BLaER1 treated with 17β-estradiol and CSF1 and Interleukin-3, amounts not matched to agents 10 nM and 100 nM (cell line): ENCODE data around the gene LRP10.
"Not testable (repeated sequence)": the region's sequence is repeated elsewhere in the genome, so short reads cannot be mapped to it uniquely, and the experiment has no call there.

Source experiments
- H3K27ac ChIP-seq, 11 experiments: shearing (Covaris generic); formaldehyde crosslinking; 2 replicates each; pipeline ENCODE4 v1.8.1; 2022
- H3K27me3 ChIP-seq, 11 experiments: shearing (Covaris generic); formaldehyde crosslinking; 2 replicates each; pipeline ENCODE4 v1.8.1; 2022
- H3K36me3 ChIP-seq, 11 experiments: shearing (Covaris generic); formaldehyde crosslinking; 2 replicates each; pipeline ENCODE4 v1.8.1; 2022
- H3K4me1 ChIP-seq, 10 experiments: shearing (Covaris generic); formaldehyde crosslinking; 2 replicates each; pipeline ENCODE4 v1.8.1; 2022
- H3K4me2 ChIP-seq, 11 experiments: shearing (Covaris generic); formaldehyde crosslinking; 2 replicates each; pipeline ENCODE4 v1.8.1; 2022
- H3K4me3 ChIP-seq, 10 experiments: shearing (Covaris generic); formaldehyde crosslinking; 2 replicates each; pipeline ENCODE4 v1.8.1; 2022
- H3K9ac ChIP-seq, 11 experiments: shearing (Covaris generic); formaldehyde crosslinking; 2 replicates each; pipeline ENCODE4 v1.8.1; 2022
- H3K9me3 ChIP-seq, 11 experiments: shearing (Covaris generic); formaldehyde crosslinking; replicated peaks in 1 of 11; 2 replicates each; pipeline ENCODE4 v1.8.1; 2022
- H4K20me1 ChIP-seq, 11 experiments: shearing (Covaris generic); formaldehyde crosslinking; 2 replicates each; pipeline ENCODE4 v1.8.1; 2022
- Cebpa-rat ChIP-seq, 11 experiments: shearing (Covaris generic); IDR thresholded peaks; 2 replicates each; pipeline ENCODE4 v1.8.1; 2022

LRP10 gene

DNA sequence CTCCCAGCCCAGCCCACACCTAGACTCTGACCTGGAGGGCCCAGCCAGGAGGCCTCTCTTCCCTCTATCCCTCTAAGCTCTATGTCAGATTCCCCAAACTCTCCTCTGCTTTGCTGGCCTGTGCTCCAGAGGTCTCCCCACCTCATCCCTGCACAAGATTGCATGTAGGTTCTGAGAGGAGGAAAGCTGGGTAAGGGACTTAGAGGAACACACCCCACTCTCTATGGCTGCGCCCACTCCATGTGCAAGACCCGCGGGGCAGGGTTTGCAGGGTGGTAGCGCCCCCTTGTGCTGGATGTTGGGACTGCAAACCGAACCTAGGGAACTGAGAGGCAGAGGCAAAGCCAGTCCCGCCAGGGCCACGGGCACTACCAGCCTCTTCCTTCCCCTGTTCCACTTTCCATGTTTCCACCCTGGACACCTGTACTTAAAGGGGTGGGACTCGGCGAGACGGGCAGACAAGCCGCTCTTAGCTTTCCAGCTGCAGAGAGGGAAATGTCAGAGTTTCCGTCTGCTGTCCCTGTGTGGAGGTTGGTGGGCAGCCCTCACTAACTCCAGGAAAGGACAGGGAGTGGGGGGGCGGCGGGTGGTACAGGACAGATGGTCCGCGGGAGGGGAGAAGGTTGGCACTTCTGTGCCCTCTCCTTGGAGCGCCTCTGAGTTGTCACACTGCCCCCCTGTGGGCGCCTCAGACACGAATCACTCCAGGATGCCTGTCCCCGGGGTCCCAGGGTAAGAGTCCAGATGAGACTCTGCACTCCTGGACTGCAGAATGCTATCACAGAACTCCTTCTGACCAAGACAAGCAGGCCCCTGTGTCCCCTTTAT is 18.4 kb upstream of the LRP10 start:
- Histone ChIP-seq H3K4me3 (peak overlapping the region; percentile 40 to 69 (median 56); a peak in 19 of 20 replicates), H3K9me3 (peaks cover 0 to 8% (median 0%) of the 10 kb centered on the region in 11 experiments; a peak in 3 of 22 replicates), H3K27me3 (no peaks in the 10 kb centered on the region), H3K27ac (peak overlapping the region; percentile 51 to 90 (median 77); a peak in 20 of 22 replicates), H3K4me2 (peak overlapping the region; percentile 79 to 100 (median 94)), H3K4me1 (peaks cover 30 to 60% (median 50%) of the 10 kb centered on the region in 10 experiments), H3K36me3 (0 out of 22 replicates have a peak, but pooled peaks cover 0 to 7% (median 0%) of the 10 kb centered on the region in 11 experiments), H4K20me1 (no peaks in the 10 kb centered on the region), H3K9ac (peak overlapping the region; percentile 63 to 83 (median 77))
- no peak for TF ChIP-seq Cebpa-rat (IDR thresholded peaks at IDR 0.05)

DNA sequence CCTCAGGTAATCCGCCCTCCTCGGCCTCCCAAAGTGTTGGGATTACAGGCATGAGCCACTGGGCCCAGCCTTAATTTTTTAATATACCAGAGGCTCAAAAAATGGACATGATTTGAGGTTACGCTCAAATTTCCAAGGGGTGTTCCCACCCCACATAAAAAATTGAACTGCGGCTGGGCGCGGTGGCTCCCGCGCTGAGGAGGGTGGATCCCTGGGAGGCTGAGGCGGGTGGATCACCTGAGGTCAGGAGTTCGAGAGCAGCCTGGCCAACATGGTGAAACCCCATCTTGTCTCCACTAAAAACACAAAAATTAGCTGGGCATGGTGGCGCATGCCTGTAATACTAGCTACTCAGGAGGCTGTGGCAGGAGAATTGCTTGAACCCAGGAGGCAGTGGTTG is 17.2 kb upstream of the LRP10 start:
- H3K9ac ChIP-seq, H3K9me3 ChIP-seq, H3K27ac ChIP-seq, H4K20me1 ChIP-seq, H3K27me3 ChIP-seq, H3K4me3 ChIP-seq, H3K4me2 ChIP-seq, H3K36me3 ChIP-seq: not testable (repeated sequence)
- H3K4me1 ChIP-seq, result peaks cover 29 to 48% (median 41%) of the 10 kb centered on the region in 10 experiments

DNA sequence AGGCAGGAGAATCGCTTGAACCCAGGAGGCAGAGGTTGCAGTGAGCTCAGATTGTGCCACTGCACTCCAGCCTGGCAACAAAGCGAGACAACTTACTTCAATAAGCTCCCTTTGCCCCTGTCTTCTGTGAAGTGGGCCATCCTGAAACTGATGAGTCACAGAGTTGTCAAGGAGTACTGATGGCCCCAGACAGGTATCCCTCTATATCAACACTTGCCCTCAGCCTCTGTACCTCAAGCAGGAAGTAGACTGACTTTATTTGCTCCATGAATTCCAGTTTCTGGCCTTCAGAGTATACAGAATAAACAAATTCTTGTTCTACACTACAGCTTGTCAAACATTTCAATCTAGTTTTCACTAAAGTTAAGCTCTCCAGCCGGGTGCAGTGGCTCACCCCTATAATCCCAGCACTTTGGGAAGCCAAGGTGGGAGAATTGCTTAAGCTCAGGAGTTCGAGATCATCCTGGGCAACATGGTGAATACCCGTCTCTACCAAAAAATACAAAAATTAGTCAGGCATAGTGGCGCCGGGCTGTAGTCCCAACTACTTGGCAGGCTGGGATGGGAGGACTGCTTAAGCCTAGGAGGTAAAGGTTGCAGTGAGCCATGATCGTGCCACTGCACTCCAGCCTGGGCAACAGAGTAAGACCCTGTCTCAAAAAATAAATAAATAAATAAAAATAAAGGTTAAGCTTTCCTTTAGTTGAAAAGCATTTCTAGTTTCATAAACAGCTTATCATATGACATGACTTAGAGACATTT is 16.4 kb upstream of the LRP10 start:
- Histone ChIP-seq H3K36me3 (no peaks in the 10 kb centered on the region), H4K20me1 (no peaks in the 10 kb centered on the region), H3K4me2 (no peak overlapping the region), H3K27me3 (no peaks in the 10 kb centered on the region), H3K27ac (no peak overlapping the region), H3K9me3 (peaks cover 0 to 13% (median under 1%) of the 10 kb centered on the region in 11 experiments; a peak in 9 of 22 replicates), H3K4me1 (peaks cover 28 to 40% (median 36%) of the 10 kb centered on the region in 10 experiments), H3K4me3 (no peak overlapping the region), H3K9ac (no peak overlapping the region)
- no peak for TF ChIP-seq Cebpa-rat (IDR thresholded peaks at IDR 0.05)

DNA sequence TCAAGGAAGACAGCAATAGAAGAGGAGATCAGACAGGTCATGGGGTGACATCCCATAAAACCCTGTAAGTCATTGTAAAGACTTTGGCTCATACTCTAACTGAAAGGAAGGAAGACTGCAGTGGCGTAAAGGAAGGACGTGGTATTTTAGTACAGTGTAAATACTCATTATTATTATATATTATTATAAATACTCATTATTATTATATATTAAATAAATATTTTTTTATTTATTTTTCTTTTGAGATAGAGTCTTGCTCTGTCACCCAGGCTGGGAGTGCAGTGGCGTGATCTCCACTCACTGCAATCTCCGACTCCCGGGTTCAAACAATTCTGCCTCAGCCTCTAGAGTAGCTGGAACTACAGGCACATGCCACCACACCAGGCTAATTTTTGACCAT is 15.1 kb upstream of the LRP10 start:
- no peak overlapping the region for H3K9ac ChIP-seq
- no peaks in the 10 kb centered on the region for H3K27me3 ChIP-seq
- H3K4me3 ChIP-seq, result no peak overlapping the region
- TF ChIP-seq Cebpa-rat (IDR thresholded peaks at IDR 0.05), result no peak
- H3K36me3 ChIP-seq, result no peaks in the 10 kb centered on the region
- H3K9me3 ChIP-seq, result peaks cover 0 to 26% (median 9%) of the 10 kb centered on the region in 11 experiments; a peak in 13 of 22 replicates
- no peak overlapping the region for H3K4me2 ChIP-seq
- no peak overlapping the region for H3K27ac ChIP-seq
- peaks cover 16 to 31% (median 23%) of the 10 kb centered on the region in 10 experiments for H3K4me1 ChIP-seq
- no peaks in the 10 kb centered on the region for H4K20me1 ChIP-seq

DNA sequence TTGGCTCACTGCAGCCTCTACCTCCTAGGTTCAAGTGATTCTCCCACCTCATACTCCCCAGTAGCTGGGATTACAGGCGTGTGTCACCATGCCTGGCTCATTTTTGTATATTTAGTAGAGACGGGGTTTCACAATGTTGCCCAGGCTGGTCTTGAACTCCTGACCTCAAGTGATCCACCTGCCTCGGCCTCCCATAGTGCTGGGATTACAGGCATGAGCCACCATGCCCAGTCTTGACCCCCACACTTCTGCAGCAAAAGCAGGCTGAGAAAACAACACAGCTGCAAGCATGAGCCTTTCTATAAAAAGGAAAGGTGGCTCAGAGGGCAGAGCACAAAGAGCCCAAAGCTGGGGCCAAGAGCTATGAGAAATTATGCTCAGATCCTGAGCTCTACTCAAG is 11.2 kb upstream of the LRP10 start:
- H3K9me3 ChIP-seq, result peaks cover 0 to 35% (median 10%) of the 10 kb centered on the region in 11 experiments; a peak in 14 of 22 replicates
- not testable (repeated sequence) for H4K20me1 ChIP-seq, H3K4me3 ChIP-seq, H3K27ac ChIP-seq, H3K9ac ChIP-seq, H3K27me3 ChIP-seq, H3K4me2 ChIP-seq, H3K36me3 ChIP-seq
- H3K4me1 ChIP-seq, result peaks cover 0 to 11% (median 0%) of the 10 kb centered on the region in 10 experiments; a peak in 3 of 20 replicates

DNA sequence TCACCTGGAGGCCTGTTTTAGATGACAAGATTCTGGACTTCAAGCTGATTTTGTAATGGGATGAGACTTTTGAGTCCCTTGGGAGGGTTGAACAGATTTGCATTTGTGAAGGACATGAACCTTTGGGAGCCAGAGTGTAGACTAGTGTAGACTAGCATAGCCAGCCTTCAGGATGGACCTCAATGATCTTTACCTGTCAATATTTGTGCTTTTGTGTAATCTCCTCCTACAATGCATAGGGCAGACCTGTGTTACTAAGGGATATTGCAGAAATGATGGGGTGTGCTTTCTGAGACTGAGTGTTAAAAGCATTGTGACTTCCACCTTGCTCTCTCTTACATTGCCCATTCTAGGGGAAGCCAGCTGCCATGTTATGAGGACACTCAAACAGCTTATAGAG is 9.9 kb upstream of the LRP10 start:
- Histone ChIP-seq H3K27ac (no peak overlapping the region), H3K9ac (no peak overlapping the region), H3K4me2 (no peak overlapping the region), H3K27me3 (no peaks in the 10 kb centered on the region), H3K4me3 (no peak overlapping the region), H3K36me3 (no peaks in the 10 kb centered on the region), H4K20me1 (no peaks in the 10 kb centered on the region), H3K9me3 (peaks cover 0 to 35% (median 10%) of the 10 kb centered on the region in 11 experiments; a peak in 14 of 22 replicates), H3K4me1 (peaks cover 0 to 11% (median 0%) of the 10 kb centered on the region in 10 experiments; a peak in 3 of 20 replicates)
- no peak for TF ChIP-seq Cebpa-rat (IDR thresholded peaks at IDR 0.05)

DNA sequence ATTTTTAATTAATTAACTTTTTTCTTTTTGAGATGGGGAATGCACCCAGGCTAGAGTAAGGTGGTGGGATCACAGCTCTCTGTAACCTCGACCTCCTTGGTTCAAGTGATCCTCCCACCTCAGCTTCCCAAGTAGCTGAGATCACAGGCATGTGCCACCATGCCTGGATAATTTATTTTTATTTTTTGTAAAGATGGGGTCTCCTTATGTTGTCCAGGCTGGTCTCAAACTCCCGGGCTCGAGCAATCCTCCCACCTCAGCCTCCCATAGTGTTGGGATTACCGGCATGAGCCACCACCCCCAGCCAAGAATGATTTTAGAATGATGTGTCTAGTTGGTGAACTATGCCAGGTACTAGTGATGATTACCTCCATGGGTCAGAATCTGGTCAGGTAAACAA is 6.6 kb upstream of the LRP10 start:
- Histone ChIP-seq H3K9me3 (peaks cover 0 to 24% (median 10%) of the 10 kb centered on the region in 11 experiments; a peak in 13 of 22 replicates), H3K27ac (no peak overlapping the region), H3K4me2 (no peak overlapping the region), H3K36me3 (no peaks in the 10 kb centered on the region), H4K20me1 (no peaks in the 10 kb centered on the region), H3K4me3 (no peak overlapping the region), H3K27me3 (no peaks in the 10 kb centered on the region), H3K9ac (no peak overlapping the region), H3K4me1 (peaks cover under 1 to 10% (median 9%) of the 10 kb centered on the region in 10 experiments)
- TF ChIP-seq Cebpa-rat (IDR thresholded peaks at IDR 0.05), result no peak

DNA sequence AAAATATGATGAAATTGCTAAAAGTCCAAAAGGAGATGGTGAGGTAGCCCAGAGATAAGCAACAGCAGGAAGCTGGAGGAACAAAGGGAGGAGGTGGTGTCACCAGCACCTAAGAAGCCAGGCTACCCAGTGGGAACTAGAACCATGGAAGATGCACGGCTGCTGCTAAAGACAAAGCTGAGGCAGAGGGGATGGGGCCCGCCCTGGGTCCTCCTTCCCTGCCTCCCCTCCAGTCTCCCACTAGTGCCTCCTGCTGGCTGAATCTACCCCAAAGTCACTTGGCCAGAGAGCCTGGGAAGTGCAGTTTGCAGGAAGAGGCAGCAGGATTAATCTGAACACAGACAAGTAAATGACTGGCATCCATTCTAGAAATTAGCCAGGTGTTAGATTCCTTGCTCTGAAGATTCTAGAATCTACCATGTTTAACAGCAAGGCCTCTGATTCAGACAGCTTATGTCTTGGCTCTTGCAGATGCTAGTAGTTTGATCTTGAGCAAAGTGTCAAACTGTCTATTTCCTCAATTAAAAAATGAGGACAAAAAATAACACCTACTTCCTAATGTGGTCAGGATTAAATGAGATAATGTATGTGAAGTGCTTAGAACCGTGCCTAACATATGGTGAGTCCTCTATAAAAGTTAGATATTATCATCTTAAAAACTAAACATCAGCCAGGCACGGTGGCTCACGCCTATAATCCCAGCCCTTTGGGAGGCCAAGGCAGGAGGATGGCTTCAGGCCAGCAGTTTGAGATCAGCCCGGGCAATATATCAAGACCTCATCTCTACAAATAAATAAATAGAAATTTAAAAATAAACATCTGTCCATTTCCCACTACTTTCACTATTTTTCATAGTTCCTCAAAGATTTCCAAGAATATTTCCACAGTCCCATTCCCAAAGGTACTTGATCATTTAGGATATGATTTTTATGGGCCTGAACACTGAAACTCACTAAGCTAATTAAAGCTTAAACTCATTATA is 5.8 kb upstream of the LRP10 start:
- no peak overlapping the region for H3K4me2 ChIP-seq

More for the DNA sequence above, 5.8 kb upstream of the LRP10 start:
- TF ChIP-seq Cebpa-rat (IDR thresholded peaks at IDR 0.05), result no peak
- no peak overlapping the region for H3K4me3 ChIP-seq
- H4K20me1 ChIP-seq, result no peaks in the 10 kb centered on the region
- H3K4me1 ChIP-seq, result peaks cover 8 to 18% (median 16%) of the 10 kb centered on the region in 10 experiments
- peaks cover 0 to 16% (median 6%) of the 10 kb centered on the region in 11 experiments; a peak in 10 of 22 replicates for H3K9me3 ChIP-seq
- H3K9ac ChIP-seq, result no peak overlapping the region
- H3K36me3 ChIP-seq, result no peaks in the 10 kb centered on the region
- no peak overlapping the region for H3K27ac ChIP-seq
- no peaks in the 10 kb centered on the region for H3K27me3 ChIP-seq
